ENCODE data around the gene C2orf74.
A peak's percentile ranks its signal among the peaks of the same experiment; 100 is the strongest.
"Not testable (repeated sequence)": the region's sequence is repeated elsewhere in the genome, so short reads cannot be mapped to it uniquely, and the experiment has no call there.

The C2orf74 gene

GRCh38 chr2:61161888-61162287, at the start of gene C2orf74:
Gene C2orf74 (plus strand): TSS chr2:61162188. CDS start chr2:61162515, 327 bp downstream.
- no peak for DNase-seq (ENCODE audit: low read depth)

GRCh38 chr2:61114147-61114546, 47.8 kb upstream of the C2orf74 start:
- DNase-seq (ENCODE audit: low read depth) = no peak

GRCh38 chr2:61116302-61116701, 45.7 kb upstream of the C2orf74 start:
- no peak for DNase-seq (ENCODE audit: low read depth)

GRCh38 chr2:61117534-61117933, 44.5 kb upstream of the C2orf74 start:
- DNase-seq (ENCODE audit: low read depth) = no peak

GRCh38 chr2:61125123-61125710, 36.8 kb upstream of the C2orf74 start:
- DNase-seq (ENCODE audit: low read depth) = no peak

- DNase-seq (ENCODE audit: low read depth) = no peak
These were observed 36.2 kb upstream of the C2orf74 start for GRCh38 chr2:61125798-61126197.

GRCh38 chr2:61128122-61128521, 33.9 kb upstream of the C2orf74 start:
- DNase-seq (ENCODE audit: low read depth) = not testable (repeated sequence)

GRCh38 chr2:61134141-61134540, 27.8 kb upstream of the C2orf74 start:
- DNase-seq (ENCODE audit: low read depth) = no peak

- DNase-seq (ENCODE audit: low read depth) = no peak
These were observed 26.5 kb upstream of the C2orf74 start for GRCh38 chr2:61135510-61135909.

GRCh38 chr2:61138859-61139258, 23.1 kb upstream of the C2orf74 start:
- no peak for DNase-seq (ENCODE audit: low read depth)

GRCh38 chr2:61141151-61141550, 20.8 kb upstream of the C2orf74 start:
- no peak for DNase-seq (ENCODE audit: low read depth)

GRCh38 chr2:61144697-61145268, 17.2 kb upstream of the C2orf74 start:
- peak; percentile 83 for DNase-seq (ENCODE audit: low read depth)

- no peak for DNase-seq (ENCODE audit: low read depth)
These were observed 16.0 kb upstream of the C2orf74 start for GRCh38 chr2:61145990-61146389.

GRCh38 chr2:61148091-61148490, 13.9 kb upstream of the C2orf74 start:
- not testable (repeated sequence) for DNase-seq (ENCODE audit: low read depth)

GRCh38 chr2:61149074-61149473, 12.9 kb upstream of the C2orf74 start:
- no peak for DNase-seq (ENCODE audit: low read depth)

GRCh38 chr2:61151436-61151835, 10.6 kb upstream of the C2orf74 start:
- no peak for DNase-seq (ENCODE audit: low read depth)

- no peak for DNase-seq (ENCODE audit: low read depth)
These were observed 4.5 kb upstream of the C2orf74 start for GRCh38 chr2:61157371-61158003.

- no peak for DNase-seq (ENCODE audit: low read depth)
These were observed 3.5 kb upstream of the C2orf74 start for GRCh38 chr2:61158356-61158955.

- DNase-seq (ENCODE audit: low read depth) = no peak
These were observed 733 bp downstream of the C2orf74 start for GRCh38 chr2:61162721-61163120.

GRCh38 chr2:61165082-61165481, 3.1 kb downstream of the C2orf74 start:
- DNase-seq (ENCODE audit: low read depth) = not testable (repeated sequence)

GRCh38 chr2:61165946-61166345, 4.0 kb downstream of the C2orf74 start:
- DNase-seq (ENCODE audit: low read depth) = no peak

GRCh38 chr2:61167579-61167978, 5.6 kb downstream of the C2orf74 start:
- DNase-seq (ENCODE audit: low read depth) = no peak

- DNase-seq (ENCODE audit: low read depth) = no peak
These were observed 10.7 kb downstream of the C2orf74 start for GRCh38 chr2:61172671-61173070.

All from T-helper 22 cell (primary cell).